Thymus (tissue), 11 donors: Measurements from ENCODE around the gene RET. TPM values are rescaled to one million over a fixed set of nuclear protein-coding genes. Genes with fewer than 3 reads are reported as not detected.

Experiments used
- DNase-seq, 9 donors: peaks; one replicate each; pipeline ENCODE4 v3.0.0-alpha.2; 2013; ENCODE audit warnings: low spot score in 9 of 9, low read depth in 6 of 9, missing footprints in 1 of 9
- H3K27ac ChIP-seq, 2 donors: one replicate each; pipeline ENCODE4 v1.5.1; 2013; ENCODE audit warnings: control low read depth in 1 of 2, low read depth in 1 of 2, low read length in 1 of 2, mild to moderate bottlenecking in 1 of 2, moderate library complexity in 1 of 2
- H3K27me3 ChIP-seq, 2 donors: one replicate each; pipeline ENCODE4 v1.5.1; 2013; ENCODE audit warnings: low read length in 1 of 2; ENCODE audit not compliant: control insufficient read depth in 2 of 2, insufficient read depth in 1 of 2
- H3K36me3 ChIP-seq, 2 donors: one replicate each; pipeline ENCODE4 v1.5.1; 2013; ENCODE audit warnings: low read length in 1 of 2, mild to moderate bottlenecking in 1 of 2, moderate library complexity in 1 of 2; ENCODE audit not compliant: control insufficient read depth in 2 of 2, insufficient read depth in 2 of 2
- H3K4me1 ChIP-seq, 2 donors: one replicate each; pipeline ENCODE4 v1.5.1; 2013; ENCODE audit warnings: low read length in 2 of 2; ENCODE audit not compliant: control insufficient read depth in 2 of 2, insufficient read depth in 2 of 2
- H3K4me3 ChIP-seq, 2 donors: one replicate each; pipeline ENCODE4 v1.5.1; 2013; ENCODE audit warnings: low read length in 2 of 2, control low read depth in 1 of 2, mild to moderate bottlenecking in 1 of 2
- H3K9me3 ChIP-seq, 2 donors: one replicate each; pipeline ENCODE4 v1.5.1; 2013; ENCODE audit warnings: low read length in 1 of 2, mild to moderate bottlenecking in 1 of 2; ENCODE audit not compliant: control insufficient read depth in 2 of 2, insufficient read depth in 1 of 2
- WGBS: extraction: QIAGEN DNeasy Blood & Tissue Kit; methylation state at CpG from one replicate; pipeline ENCODE4 v1.1.7; 2013; 5-methylcytosine and 5-hydroxymethylcytosine counted together
- polyA plus RNA-seq: library from polyadenylated mRNA; stranded (reverse); fragments of 200-250 nt; gene quantifications from one replicate; pipeline ENCODE4 v1.2.3, GENCODE V29; 2013
- total RNA-seq: library from RNA; stranded (reverse); fragments of 120-200 nt; gene quantifications from one replicate; pipeline ENCODE4 v1.2.4, GENCODE V29; 2013
- donor health status: healthy.

The RET gene
- total and polyA plus RNA-seq, 2 donors: 0.33 to 0.37 TPM

- 78% methylated on average over 9 of the region's 9 CpGs for WGBS
- Histone ChIP-seq H3K4me1 (peaks cover 0 to 8% of the 10 kb centered on the region in 2 donors), H3K27ac (no peak overlapping the region), H3K9me3 (peaks cover 0 to 1% of the 10 kb centered on the region in 2 donors), H3K36me3 (no peaks in the 10 kb centered on the region), H3K27me3 (no peaks in the 10 kb centered on the region), H3K4me3 (no peak overlapping the region)
- DNase-seq: no peak
Measured at GRCh38 chr10:43043773-43044447, 33.0 kb upstream of the RET start.

GRCh38 chr10:43044448-43044921 lies 32.4 kb upstream of the RET start:
- Histone ChIP-seq H3K4me1 (peaks cover 0 to 8% of the 10 kb centered on the region in 2 donors), H3K27me3 (no peaks in the 10 kb centered on the region), H3K36me3 (no peaks in the 10 kb centered on the region), H3K4me3 (no peak overlapping the region), H3K27ac (no peak overlapping the region), H3K9me3 (peaks cover 0 to 1% of the 10 kb centered on the region in 2 donors)
- 93% methylated on average over 10 of the region's 10 CpGs for WGBS
- no peak for DNase-seq

GRCh38 chr10:43044961-43045621 lies 31.8 kb upstream of the RET start:
- Histone ChIP-seq H3K27ac (no peak overlapping the region), H3K4me3 (no peak overlapping the region), H3K36me3 (no peaks in the 10 kb centered on the region), H3K4me1 (peaks cover 0 to 8% of the 10 kb centered on the region in 2 donors), H3K27me3 (no peaks in the 10 kb centered on the region), H3K9me3 (no peaks in the 10 kb centered on the region)
- no peak for DNase-seq
- whole genome bisulfite sequencing: 94% methylated on average over 14 of the region's 14 CpGs

GRCh38 chr10:43045631-43046287 lies 31.1 kb upstream of the RET start:
- H3K36me3 ChIP-seq: no peaks in the 10 kb centered on the region
- DNase-seq: no peak
- H3K27ac ChIP-seq: no peak overlapping the region
- WGBS: 64% methylated on average over 11 of the region's 11 CpGs
- H3K27me3 ChIP-seq: no peaks in the 10 kb centered on the region
- no peak overlapping the region for H3K4me3 ChIP-seq
- peaks cover 0 to 8% of the 10 kb centered on the region in 2 donors for H3K4me1 ChIP-seq
- no peaks in the 10 kb centered on the region for H3K9me3 ChIP-seq

GRCh38 chr10:43046288-43046991 lies 30.4 kb upstream of the RET start:
- DNase-seq: no peak
- H3K36me3 ChIP-seq: no peaks in the 10 kb centered on the region
- no peaks in the 10 kb centered on the region for H3K9me3 ChIP-seq
- H3K27me3 ChIP-seq: no peaks in the 10 kb centered on the region
- no peak overlapping the region for H3K4me3 ChIP-seq
- 84% methylated on average over 14 of the region's 14 CpGs for WGBS
- no peak overlapping the region for H3K27ac ChIP-seq
- H3K4me1 ChIP-seq: peaks cover 0 to 8% of the 10 kb centered on the region in 2 donors

GRCh38 chr10:43047288-43047970 lies 29.4 kb upstream of the RET start:
- H3K4me3 ChIP-seq: no peak overlapping the region
- WGBS: 93% methylated on average over 8 of the region's 8 CpGs
- H3K36me3 ChIP-seq: no peaks in the 10 kb centered on the region
- DNase-seq: no peak
- no peaks in the 10 kb centered on the region for H3K9me3 ChIP-seq
- H3K27me3 ChIP-seq: no peaks in the 10 kb centered on the region
- no peak overlapping the region for H3K27ac ChIP-seq
- H3K4me1 ChIP-seq: peaks cover 0 to 8% of the 10 kb centered on the region in 2 donors

GRCh38 chr10:43048301-43049051 lies 28.4 kb upstream of the RET start:
- WGBS: 92% methylated on average over 5 of the region's 5 CpGs

GRCh38 chr10:43049081-43049551 lies 27.8 kb upstream of the RET start:
- Histone ChIP-seq H3K4me3 (no peak overlapping the region), H3K4me1 (peaks cover 0 to 4% of the 10 kb centered on the region in 2 donors), H3K36me3 (no peaks in the 10 kb centered on the region), H3K9me3 (no peaks in the 10 kb centered on the region), H3K27ac (no peak overlapping the region), H3K27me3 (no peaks in the 10 kb centered on the region)
- DNase-seq: no peak
- WGBS: 96% methylated on average over 10 of the region's 10 CpGs

More at GRCh38 chr10:43048301-43049051, 28.4 kb upstream of the RET start:
- Histone ChIP-seq H3K36me3 (no peaks in the 10 kb centered on the region), H3K4me3 (no peak overlapping the region), H3K4me1 (peaks cover 0 to 8% of the 10 kb centered on the region in 2 donors), H3K27me3 (no peaks in the 10 kb centered on the region), H3K9me3 (no peaks in the 10 kb centered on the region), H3K27ac (no peak overlapping the region)
- no peak for DNase-seq
